Muscle of arm (tissue), 14 donors: ENCODE results near the gene ATRIP. TPM values are rescaled to one million over a fixed set of nuclear protein-coding genes. Genes with fewer than 3 reads are reported as not detected.
"Not testable (repeated sequence)": the region's sequence is repeated elsewhere in the genome, so short reads cannot be mapped to it uniquely, and the experiment has no call there.

ENCODE experiments used
- DNase-seq: peaks from one replicate; pipeline ENCODE4 v3.0.0-alpha.2; 2013
- long read RNA-seq, 11 donors: transcript quantifications; one replicate each; lab custom pipeline, GENCODE V29; 2026
- polyA plus RNA-seq, 12 donors: library from polyadenylated mRNA; unstranded; fragments of 120-200 nt; gene quantifications; one replicate each; pipeline ENCODE4 v1.2.1, GENCODE V29; 2013; ENCODE audit not compliant: insufficient read length in 12 of 12

ATRIP gene
- polyA plus RNA-seq: 10 to 100 TPM in 1 of 12 donors, 1 to 10 TPM in 10, not detected in 1; 7.4 to 13.6 (median 8.7) TPM
- long read RNA-seq, donor 1: 0 reads
- long read RNA-seq, donor 2, full-length matches to known transcripts: 1 of 1 reads
- long read RNA-seq, donor 2, partial matches to known transcripts: 0 of 1 reads
- long read RNA-seq, donor 2, other reads (novel, unspliced or antisense): 0 of 1 reads
- long read RNA-seq, donor 3: 0 reads
- long read RNA-seq, donor 4: 0 reads
- long read RNA-seq, donor 5, full-length matches to known transcripts: 1 of 6 reads
- long read RNA-seq, donor 5, partial matches to known transcripts: 5 of 6 reads
- long read RNA-seq, donor 5, other reads (novel, unspliced or antisense): 0 of 6 reads
- long read RNA-seq, donor 6: 0 reads
- long read RNA-seq, donor 7, full-length matches to known transcripts: 2 of 2 reads
- long read RNA-seq, donor 7, partial matches to known transcripts: 0 of 2 reads
- long read RNA-seq, donor 7, other reads (novel, unspliced or antisense): 0 of 2 reads
- long read RNA-seq, donor 8, partial matches to known transcripts: 0 of 3 reads
- long read RNA-seq, donor 8, other reads (novel, unspliced or antisense): 0 of 3 reads
- long read RNA-seq, donor 9: 0 reads
- long read RNA-seq, donor 10, full-length matches to known transcripts: 1 of 1 reads
- long read RNA-seq, donor 10, partial matches to known transcripts: 0 of 1 reads
- long read RNA-seq, donor 10, other reads (novel, unspliced or antisense): 0 of 1 reads
- long read RNA-seq, donor 11, full-length matches to known transcripts: 3 of 73 reads
- long read RNA-seq, donor 11, partial matches to known transcripts: 70 of 73 reads
- long read RNA-seq, donor 11, other reads (novel, unspliced or antisense): 0 of 73 reads

DNA sequence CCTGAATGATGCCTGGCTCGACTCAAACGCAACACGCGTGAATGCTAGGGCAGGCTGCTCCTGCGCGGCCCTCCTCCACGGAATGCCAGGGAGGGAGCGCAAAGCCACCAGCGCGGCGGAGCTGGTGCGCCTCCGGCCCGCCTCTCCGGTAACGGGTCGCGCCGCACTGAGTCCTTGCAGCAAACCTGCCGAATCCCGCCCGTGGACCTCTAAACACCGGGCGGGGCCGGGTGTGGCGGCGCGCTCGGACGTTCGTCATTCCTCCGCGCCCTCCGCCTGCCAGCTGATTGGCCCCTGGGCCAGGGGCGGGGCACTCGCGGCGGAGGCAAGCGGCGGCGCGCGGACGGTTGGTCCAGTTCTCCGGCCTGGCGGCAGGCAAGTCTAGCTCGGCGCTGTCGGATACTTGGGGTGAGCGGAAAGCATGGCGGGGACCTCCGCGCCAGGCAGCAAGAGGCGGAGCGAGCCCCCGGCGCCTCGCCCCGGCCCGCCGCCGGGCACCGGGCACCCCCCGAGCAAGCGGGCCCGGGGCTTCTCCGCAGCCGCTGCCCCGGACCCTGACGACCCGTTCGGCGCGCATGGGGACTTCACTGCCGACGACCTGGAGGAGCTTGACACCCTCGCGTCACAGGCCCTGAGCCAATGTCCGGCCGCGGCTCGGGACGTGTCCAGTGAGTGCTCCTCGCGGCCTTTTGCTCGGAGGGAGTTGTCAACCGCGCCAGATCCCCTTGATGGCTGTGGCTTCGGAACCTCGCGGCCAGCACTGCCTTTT is at the start of gene ATRIP:
Gene ATRIP, plus strand, starts transcription at position 313 of the 769 bp plus-strand sequence. Its CDS starts 109 bp downstream, at position 422.
- DNase-seq: peak; percentile 85

DNA sequence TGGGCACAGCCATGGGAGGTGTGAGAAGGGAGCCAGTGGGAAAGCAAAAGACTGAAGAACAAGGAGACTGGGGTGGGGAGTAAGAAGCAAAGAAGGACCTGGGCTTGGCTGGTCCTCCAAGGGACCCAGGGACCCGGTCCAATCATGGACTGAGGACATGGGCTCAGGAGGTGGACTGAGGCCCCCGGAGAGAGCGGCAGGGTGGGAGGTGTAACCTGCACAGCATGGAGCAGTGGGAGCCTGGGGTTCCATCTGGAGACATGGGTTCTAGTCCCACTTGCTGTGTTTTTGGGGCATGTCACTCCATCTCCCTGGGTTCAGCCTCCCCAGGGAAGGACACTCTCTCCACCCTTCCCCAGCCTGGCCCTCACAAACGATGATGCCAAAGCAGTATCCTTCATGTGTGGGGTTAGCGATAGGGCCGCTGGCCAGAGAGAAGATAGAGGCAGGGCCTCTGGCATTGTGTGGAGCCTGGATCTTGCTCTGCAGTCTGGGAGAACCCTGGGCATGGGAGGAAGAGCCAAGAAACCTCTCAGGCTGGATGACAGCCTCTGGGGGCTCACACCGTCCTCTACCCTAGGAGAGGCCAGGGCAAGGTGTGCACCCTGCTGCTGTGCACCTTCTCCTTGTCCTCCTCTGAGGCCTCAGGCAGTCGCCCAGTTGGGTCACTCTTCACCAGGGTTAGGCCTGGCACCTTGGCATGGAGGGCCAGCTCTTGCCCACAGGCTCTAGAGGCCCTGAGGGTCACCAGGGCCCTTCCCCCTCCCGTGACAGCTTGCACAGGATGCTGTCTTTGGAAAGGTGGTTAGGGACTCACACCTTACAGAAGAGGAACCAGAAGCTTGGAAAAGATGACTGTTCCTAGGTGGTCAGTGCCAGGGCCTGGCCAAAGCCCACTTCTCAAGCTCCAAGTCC is 48.5 kb upstream of the ATRIP start:
- DNase-seq: no peak

DNA sequence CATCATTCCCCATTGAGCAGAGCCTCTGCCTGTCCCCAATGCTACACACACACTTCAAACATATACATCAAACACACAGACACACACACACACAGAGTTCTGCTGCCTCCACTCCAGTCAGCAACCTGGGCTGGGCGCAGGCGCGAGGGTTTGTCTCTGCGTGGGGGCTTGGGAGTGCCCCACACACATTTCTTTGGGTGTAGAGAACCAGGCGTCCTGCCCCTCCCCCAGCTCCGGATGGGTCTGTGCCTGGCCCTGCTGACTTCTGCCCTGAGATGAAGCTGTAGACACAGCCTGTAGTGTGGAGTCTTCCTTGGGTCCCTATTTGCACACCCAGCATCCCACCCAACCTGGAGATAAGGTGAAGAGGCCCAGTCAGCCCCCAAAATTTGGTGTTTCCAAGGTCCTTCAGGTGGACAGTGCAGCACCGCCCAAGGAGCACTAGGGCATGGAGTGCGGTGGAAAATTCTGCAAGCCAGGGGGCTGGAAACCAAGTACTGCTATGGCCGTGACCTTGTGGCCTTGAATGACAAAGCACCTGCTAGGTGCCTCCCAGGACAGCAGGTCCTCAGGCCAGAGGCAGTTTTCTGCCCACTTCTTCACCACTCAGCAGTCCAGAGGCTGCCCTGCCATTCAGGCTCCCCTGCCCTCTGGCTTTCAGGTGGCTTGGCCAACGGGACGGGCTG is 47.7 kb upstream of the ATRIP start:
- DNase-seq: no peak

DNA sequence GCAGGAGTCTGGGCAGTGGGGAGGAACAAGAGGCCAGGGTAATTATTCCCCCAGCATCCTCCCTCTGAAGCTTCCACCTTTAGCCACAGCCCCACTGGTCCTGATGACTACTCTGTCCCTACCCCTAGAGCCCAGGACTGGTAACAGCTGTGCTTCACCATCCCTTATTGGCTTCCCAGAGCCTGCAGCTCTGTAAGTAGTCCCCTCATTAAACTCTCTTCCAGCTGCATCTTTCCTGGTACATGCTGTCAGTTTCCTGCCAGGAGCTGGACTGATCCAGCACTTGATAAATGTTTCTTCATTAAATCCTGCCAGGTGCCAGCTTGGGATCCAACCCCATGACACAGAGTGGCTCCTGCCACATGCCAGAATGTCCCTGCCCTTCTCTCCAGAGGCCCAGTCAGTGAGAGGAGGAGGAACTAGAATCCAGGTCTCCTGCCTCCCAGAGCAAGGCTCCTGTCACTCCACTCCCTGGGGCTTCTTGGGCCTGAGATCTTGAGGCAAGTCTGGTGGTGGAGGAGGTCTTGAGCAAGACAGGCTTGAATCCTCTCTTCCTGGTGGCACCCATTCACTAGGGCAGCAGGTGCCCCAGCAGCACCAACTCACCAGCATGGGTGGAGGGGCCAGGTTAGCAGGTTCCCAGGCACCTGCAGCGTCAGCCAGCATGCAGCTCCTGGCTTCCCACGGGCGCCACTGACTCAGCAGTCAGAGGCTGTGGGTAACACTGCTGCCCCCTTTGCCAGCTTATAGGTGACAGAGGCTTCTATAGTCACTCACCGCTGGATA is 47.0 kb upstream of the ATRIP start:
- DNase-seq: no peak

GRCh38 chr3:48400824-48401433 is 45.6 kb upstream of the ATRIP start:
- DNase-seq: peak; percentile 41

GRCh38 chr3:48401434-48401901 is 45.1 kb upstream of the ATRIP start:
- DNase-seq: not testable (repeated sequence)

DNA sequence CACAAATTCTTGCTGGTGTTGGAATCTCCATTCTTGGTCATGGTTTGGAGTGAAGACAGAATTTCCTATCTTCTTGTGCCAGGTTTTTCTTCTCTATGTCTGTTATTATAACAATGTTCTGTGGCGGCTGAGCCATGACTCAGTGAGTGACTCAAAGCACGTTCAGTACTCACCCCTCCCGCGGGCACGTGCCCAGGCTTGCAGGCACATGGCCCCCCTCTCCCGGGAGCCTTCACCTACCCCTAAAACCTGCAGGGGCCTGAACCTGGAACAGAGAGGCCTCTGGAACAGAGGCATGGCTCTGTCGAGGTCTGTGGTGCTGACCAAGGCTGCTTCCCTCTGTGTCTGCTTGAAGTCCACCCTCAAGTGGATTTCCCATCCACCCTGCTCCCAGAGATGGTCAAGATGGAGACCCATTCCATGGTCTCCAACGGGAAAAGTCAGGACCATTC is 44.2 kb upstream of the ATRIP start:
- peak; percentile 27 for DNase-seq

GRCh38 chr3:48402907-48403306 is 43.6 kb upstream of the ATRIP start:
- DNase-seq: no peak

DNA sequence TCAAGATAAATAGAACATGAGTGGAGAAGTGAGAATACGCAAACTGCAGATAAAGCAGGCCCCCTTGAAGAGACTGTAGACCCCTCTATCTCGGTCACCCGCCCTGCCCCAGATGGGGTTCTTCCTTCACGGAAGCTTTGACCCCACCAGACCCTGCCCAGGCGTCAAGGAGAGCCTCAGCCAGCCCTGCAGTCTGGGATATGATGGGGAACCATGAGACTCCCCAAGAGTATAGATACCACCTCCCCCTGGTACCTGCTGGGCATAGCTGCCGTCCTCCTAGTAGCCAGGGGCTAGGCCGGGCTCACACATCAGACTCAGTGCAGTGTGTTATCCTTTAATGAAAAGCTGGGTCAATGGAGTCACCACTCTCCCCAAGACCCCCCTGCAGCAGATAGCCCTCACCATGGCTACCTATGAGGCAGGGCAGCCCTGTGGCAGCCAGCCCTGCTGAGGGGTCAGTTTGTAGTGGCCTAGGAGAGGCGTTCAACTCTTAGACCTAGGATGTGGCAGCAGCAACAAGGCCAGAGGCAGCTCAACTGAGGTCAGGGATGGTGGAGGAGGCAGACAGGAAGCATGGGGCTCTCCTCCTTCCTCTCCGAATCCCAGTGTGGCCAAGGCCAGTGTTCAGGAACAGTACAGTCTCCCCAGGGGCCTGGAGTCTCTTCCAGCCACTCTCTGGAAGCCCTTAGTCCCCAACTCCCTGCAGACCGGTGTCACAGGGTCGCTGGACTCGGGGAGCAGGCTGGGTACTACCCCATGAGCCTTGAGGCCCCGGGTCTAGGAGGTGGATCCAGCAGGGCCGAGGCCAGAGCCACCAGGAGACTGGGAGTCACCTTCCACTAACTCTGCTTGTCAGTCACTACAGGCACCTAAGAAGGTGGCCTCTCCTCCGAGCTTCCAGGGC is 42.8 kb upstream of the ATRIP start:
- no peak for DNase-seq

DNA sequence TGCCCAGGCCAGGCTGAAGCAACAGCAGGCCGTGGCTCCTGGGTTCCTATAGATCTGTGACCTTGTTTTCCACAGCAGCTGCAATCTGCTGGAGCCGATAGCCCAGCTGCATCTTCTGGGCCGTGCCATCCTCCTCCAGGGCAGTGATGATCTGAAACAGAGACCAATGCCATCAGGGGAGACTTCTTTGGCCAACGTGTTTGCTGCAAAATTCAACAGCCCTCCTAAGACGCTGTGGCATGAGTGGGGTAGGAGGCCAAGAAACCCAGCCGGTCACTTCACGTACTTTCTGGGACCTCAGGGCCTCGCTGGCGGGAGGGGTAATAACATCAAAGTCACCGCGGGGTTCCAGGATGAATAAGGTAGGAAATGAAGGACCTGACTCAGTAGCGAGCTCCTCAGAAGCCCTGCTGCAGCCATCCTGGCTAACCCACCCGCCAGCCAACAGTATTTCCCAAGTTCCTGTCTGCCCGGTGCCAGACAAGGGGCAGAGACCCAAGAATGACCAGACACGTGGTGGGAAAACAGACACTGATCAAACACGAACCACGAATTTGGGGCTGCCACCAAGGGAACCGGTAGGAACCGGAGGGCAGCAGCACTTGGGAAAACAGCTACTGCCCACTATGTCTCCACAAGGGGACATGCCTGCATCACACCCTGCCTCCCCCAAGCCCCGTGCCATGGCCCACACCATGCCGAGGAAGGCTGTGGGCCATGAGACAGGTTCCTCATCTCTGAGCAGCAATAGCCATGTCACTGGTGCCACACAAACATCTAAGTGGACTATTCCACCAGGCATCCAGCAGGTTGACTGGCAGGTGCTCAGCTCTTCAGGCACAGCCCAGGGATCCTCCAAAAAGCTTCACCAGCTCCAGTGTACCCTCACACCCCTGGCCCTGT is 41.8 kb upstream of the ATRIP start:
- DNase-seq: no peak

DNA sequence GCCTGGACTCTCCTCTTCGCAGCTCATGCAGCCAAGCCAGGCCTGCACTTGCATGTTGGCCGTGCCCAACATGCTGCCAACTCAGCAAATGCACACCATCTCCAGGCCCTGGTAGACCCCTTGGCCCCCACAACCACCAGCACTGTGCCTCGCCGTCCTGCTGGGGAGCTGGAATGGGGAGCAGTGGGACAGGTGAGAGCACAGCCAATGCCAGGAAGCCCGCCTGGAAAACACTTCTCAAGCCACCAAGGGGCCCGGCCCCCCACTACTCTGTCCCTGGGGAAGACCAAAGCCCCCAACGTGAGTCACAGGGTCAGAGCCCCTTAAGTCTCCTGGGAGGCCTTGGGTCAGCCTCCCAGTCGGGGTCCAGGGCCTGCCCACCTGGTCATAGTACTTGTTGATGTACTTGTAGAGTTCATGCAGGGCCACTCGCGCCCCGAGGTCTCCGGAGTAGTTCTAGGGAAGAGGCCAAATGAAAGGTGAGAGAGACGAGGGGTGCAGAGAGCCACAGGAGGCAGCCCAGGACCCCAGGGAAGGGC is 41.1 kb upstream of the ATRIP start:
- DNase-seq: no peak

- DNase-seq: no peak
Observed at GRCh38 chr3:48405971-48406370, 40.6 kb upstream of the ATRIP start.

- no peak for DNase-seq
Observed at GRCh38 chr3:48406443-48407431, 39.8 kb upstream of the ATRIP start.

DNA sequence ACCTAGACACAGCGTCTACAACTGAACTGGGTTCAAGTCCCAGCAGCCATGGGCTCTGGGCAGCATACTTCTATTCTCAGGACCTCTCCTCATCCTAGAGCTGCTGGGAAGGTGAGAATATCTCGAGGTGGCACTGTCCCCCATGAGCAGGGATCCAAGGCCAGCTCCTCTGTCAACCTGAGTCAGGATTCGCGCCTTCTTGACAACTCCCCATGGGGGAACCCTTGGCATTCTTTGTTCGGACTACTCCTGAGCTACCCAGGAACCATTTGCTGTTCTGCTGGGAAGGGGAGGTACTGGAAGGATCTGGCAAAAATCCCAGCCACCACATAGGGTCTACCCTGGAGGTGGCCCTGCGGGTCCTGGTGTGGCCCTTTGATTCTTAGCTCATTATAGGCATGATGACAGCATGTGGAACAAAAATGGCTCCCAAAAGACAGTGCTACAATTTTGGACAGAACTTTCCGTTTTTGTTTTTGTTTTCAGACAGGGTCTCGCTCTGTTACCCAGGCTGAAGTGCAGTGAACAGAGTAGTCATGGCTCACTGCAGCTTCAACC is 38.9 kb upstream of the ATRIP start:
- no peak for DNase-seq
